Spleen (tissue), 11 donors: ENCODE measurements around the gene MAGI2. TPM values are rescaled to one million over a fixed set of nuclear protein-coding genes. Genes with fewer than 3 reads are reported as not detected.

Experiments
- DNase-seq: peaks from one replicate; pipeline ENCODE4 v3.0.0-alpha.2; 2020
- H3K27ac ChIP-seq, 8 donors: fragments of 200-600 bp; sonication (generic) in 7 of 8; 1 replicate in 4 of 8; 2 replicates in 4 of 8; pipeline versions ENCODE4 v1.5.0 to v1.8.0; 2016 to 2021; ENCODE audit warnings: inconsistent platforms in 4 of 8, mild to moderate bottlenecking in 4 of 8, moderate library complexity in 1 of 8
- H3K27me3 ChIP-seq, 7 donors: fragments of 200-600 bp; sonication (generic) in 6 of 7; replicated peaks in 1 of 7; 1 replicate in 4 of 7; 2 replicates in 3 of 7; pipeline versions ENCODE4 v1.5.0 to v1.8.0; 2016 to 2021; ENCODE audit warnings: inconsistent platforms in 3 of 7, mild to moderate bottlenecking in 1 of 7
- H3K36me3 ChIP-seq, 6 donors: fragments of 200-600 bp; sonication (generic) in 5 of 6; 1 replicate in 4 of 6; 2 replicates in 2 of 6; pipeline versions ENCODE4 v1.5.0 to v1.8.0; 2016 to 2021; ENCODE audit warnings: inconsistent platforms in 2 of 6
- H3K4me1 ChIP-seq, 6 donors: fragments of 200-600 bp; sonication (generic) in 5 of 6; 1 replicate in 3 of 6; 2 replicates in 3 of 6; pipeline versions ENCODE4 v1.5.0 to v1.8.0; 2016 to 2021; ENCODE audit warnings: inconsistent platforms in 3 of 6
- H3K4me3 ChIP-seq, 8 donors: fragments of 200-600 bp; sonication (generic) in 7 of 8; 1 replicate in 4 of 8; 2 replicates in 4 of 8; pipeline versions ENCODE4 v1.5.0 to v1.8.0; 2016 to 2021; ENCODE audit warnings: inconsistent platforms in 4 of 8, mild to moderate bottlenecking in 4 of 8, moderate library complexity in 2 of 8
- H3K9me3 ChIP-seq, 8 donors: fragments of 200-600 bp; sonication (generic) in 7 of 8; 1 replicate in 4 of 8; 2 replicates in 4 of 8; pipeline versions ENCODE4 v1.5.0 to v1.8.0; 2016 to 2021; ENCODE audit warnings: inconsistent platforms in 4 of 8
- POLR2A ChIP-seq, 3 donors: fragments of 450-650 bp; IDR thresholded peaks; one replicate each; pipeline ENCODE4 v1.5.1; 2017; ENCODE audit warnings: antibody characterized with exemption in 3 of 3, mild to moderate bottlenecking in 1 of 3
- POLR2AphosphoS5 ChIP-seq, 3 donors: sonication (generic); formaldehyde crosslinking; IDR thresholded peaks; one replicate each; pipeline ENCODE4 v1.5.1; 2017; ENCODE audit warnings: antibody characterized with exemption in 3 of 3
- WGBS, 5 donors: extraction: QIAGEN DNeasy Blood & Tissue Kit in 3 of 5; methylation state at CpG; one replicate each; pipeline versions ENCODE4 v1.1.5 to v1.1.7; 2013 to 2018; 5-methylcytosine and 5-hydroxymethylcytosine counted together
- intact Hi-C: fragments of 100-400 bp; cut with DNase I; formaldehyde crosslinking; loops from one replicate; pipeline ENCODE4 v1.15.0; 2023; ENCODE audit warnings: low total_unique reads
- polyA plus RNA-seq, 3 donors: library from polyadenylated mRNA; stranded (reverse); fragments of 200-250 nt; gene quantifications; one replicate each; pipeline ENCODE4 v1.2.1, GENCODE V29; 2013
- total RNA-seq, 7 donors: library from RNA; depleted of rRNA in 3 of 7; stranded (reverse); fragments of >200 nt in 3 of 7; fragmentation: NEBNext Ultra II Directional in 4 of 7; extraction: Animal tissue kit (Norgen Biotek cat#: 25700) in 4 of 7; gene quantifications; one replicate each; pipeline versions ENCODE4 v1.1.0 to v1.2.1, GENCODE V29; 2016 to 2021
- TF ChIP-seq, protein P1 (sequence below), 11 experiments: fragments of 200-600 bp in 7 of 11; fragments of 450-650 bp in 4 of 11; sonication (generic) in 4 of 11; IDR thresholded peaks in 8 of 11; conservative IDR thresholded peaks in 3 of 11; 1 replicate in 7 of 11; 2 replicates in 4 of 11; pipeline versions ENCODE4 v1.4.0 to v1.8.0; 2016 to 2021; ENCODE audit warnings: antibody characterized with exemption in 11 of 11, inconsistent platforms in 4 of 11, mild to moderate bottlenecking in 1 of 11
- donor health status: healthy with polysubstance abuse.
- donor health status: DM: no; HTN: no; CAD: no; lungs with moderate emphysema.
- donor health status: DM: no; HTN: no; CAD: no.
- donor health status: Bipolar disorder and iron deficiency.
- donor health status: healthy.
- donor health status: DM: no; HTN: no; CAD: no.
- donor health status: DM: yes; HTN: yes; CAD: no.

The MAGI2 gene
- total and polyA plus RNA-seq, 10 donors: 0.74 to 18.1 (median 11.1) TPM

DNA sequence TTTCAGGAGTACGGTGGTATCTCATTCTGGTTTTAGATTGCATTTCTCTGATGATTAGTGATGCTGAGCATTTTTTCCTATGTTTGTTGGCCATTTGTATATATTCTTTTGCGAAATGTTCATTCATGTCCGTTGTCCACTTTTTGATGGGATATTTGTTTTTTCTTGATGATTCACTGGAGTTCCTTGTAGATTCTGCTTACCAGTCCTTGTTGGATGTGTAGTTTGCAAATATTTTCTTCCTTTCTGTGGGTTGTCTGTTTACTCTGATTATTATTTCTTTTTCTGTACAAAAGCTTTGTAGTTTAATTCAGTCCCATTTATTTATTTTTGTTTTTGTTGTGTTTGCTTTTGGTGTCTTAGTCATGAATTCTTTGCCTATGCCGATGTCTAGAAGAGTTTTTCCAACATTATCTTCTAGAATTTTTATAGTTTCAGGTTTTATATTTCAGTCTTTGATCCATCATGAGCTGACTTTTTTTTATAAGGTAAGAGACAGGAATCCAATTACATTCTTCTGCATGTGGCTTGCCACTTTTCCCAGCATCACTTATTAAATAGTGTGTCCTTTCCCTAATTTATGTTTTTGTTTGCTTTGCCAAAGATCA is 320.5 kb downstream of the MAGI2 start:
- intact Hi-C loops: no loop called here
- 90 to 93% (median 92%) methylated on average over 4 of the region's 4 CpGs for WGBS, 5 donors
- H3K9me3 ChIP-seq: peaks cover 0 to 10% (median 0%) of the 10 kb centered on the region in 8 donors

GRCh38 chr7:79130715-79131114 is 322.8 kb downstream of the MAGI2 start:
- intact Hi-C loops: no loop called here
- Histone ChIP-seq H3K4me3 (no peak overlapping the region), H3K27me3 (no peaks in the 10 kb centered on the region), H3K9me3 (peaks cover 0 to 9% (median 0%) of the 10 kb centered on the region in 8 donors), H3K27ac (no peak overlapping the region), H3K36me3 (no peaks in the 10 kb centered on the region), H3K4me1 (no peaks in the 10 kb centered on the region)
- DNase-seq: no peak
- 86 to 100% (median 90%) methylated on average over 1 of the region's 1 CpG for WGBS, 5 donors
- TF ChIP-seq, protein P1, sequence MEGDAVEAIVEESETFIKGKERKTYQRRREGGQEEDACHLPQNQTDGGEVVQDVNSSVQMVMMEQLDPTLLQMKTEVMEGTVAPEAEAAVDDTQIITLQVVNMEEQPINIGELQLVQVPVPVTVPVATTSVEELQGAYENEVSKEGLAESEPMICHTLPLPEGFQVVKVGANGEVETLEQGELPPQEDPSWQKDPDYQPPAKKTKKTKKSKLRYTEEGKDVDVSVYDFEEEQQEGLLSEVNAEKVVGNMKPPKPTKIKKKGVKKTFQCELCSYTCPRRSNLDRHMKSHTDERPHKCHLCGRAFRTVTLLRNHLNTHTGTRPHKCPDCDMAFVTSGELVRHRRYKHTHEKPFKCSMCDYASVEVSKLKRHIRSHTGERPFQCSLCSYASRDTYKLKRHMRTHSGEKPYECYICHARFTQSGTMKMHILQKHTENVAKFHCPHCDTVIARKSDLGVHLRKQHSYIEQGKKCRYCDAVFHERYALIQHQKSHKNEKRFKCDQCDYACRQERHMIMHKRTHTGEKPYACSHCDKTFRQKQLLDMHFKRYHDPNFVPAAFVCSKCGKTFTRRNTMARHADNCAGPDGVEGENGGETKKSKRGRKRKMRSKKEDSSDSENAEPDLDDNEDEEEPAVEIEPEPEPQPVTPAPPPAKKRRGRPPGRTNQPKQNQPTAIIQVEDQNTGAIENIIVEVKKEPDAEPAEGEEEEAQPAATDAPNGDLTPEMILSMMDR (IDR thresholded peaks at IDR 0.05 in 8 of 11, conservative IDR thresholded peaks at IDR 0.05 in 3 of 11): no peak

More for the DNA sequence above, 320.5 kb downstream of the MAGI2 start:
- no peak for TF ChIP-seq POLR2AphosphoS5 (IDR thresholded peaks at IDR 0.05)
- no peak for TF ChIP-seq POLR2A (IDR thresholded peaks at IDR 0.05)
- TF ChIP-seq, protein P1 (IDR thresholded peaks at IDR 0.05 in 8 of 11, conservative IDR thresholded peaks at IDR 0.05 in 3 of 11): no peak
- DNase-seq: no peak
- Histone ChIP-seq H3K4me3 (no peak overlapping the region), H3K27ac (no peak overlapping the region), H3K27me3 (no peaks in the 10 kb centered on the region), H3K4me1 (no peaks in the 10 kb centered on the region), H3K36me3 (no peaks in the 10 kb centered on the region)

GRCh38 chr7:79124331-79124730 is 329.1 kb downstream of the MAGI2 start:
- TF ChIP-seq POLR2A (IDR thresholded peaks at IDR 0.05) (no peak), POLR2AphosphoS5 (IDR thresholded peaks at IDR 0.05) (no peak)
- TF ChIP-seq, protein P1 (IDR thresholded peaks at IDR 0.05 in 8 of 11, conservative IDR thresholded peaks at IDR 0.05 in 3 of 11): no peak
- Histone ChIP-seq H3K4me1 (no peaks in the 10 kb centered on the region), H3K9me3 (peaks cover 0 to 9% (median 0%) of the 10 kb centered on the region in 8 donors), H3K4me3 (no peak overlapping the region), H3K27ac (no peak overlapping the region), H3K36me3 (no peaks in the 10 kb centered on the region), H3K27me3 (no peaks in the 10 kb centered on the region)
- no peak for DNase-seq
- WGBS, 5 donors: 87 to 96% (median 94%) methylated on average over 2 of the region's 2 CpGs
- intact Hi-C loops: no loop called here

GRCh38 chr7:79118143-79118542 is 335.3 kb downstream of the MAGI2 start:
- no peak for DNase-seq
- Histone ChIP-seq H3K4me1 (no peaks in the 10 kb centered on the region), H3K9me3 (no peaks in the 10 kb centered on the region), H3K4me3 (no peak overlapping the region), H3K27me3 (no peaks in the 10 kb centered on the region), H3K27ac (no peak overlapping the region), H3K36me3 (no peaks in the 10 kb centered on the region)
- intact Hi-C loops: no loop called here
- TF ChIP-seq, protein P1 (IDR thresholded peaks at IDR 0.05 in 8 of 11, conservative IDR thresholded peaks at IDR 0.05 in 3 of 11): no peak
- TF ChIP-seq POLR2AphosphoS5 (IDR thresholded peaks at IDR 0.05) (no peak), POLR2A (IDR thresholded peaks at IDR 0.05) (no peak)
- 0 to 8% (median 4%) methylated on average over 1 of the region's 1 CpG for WGBS, 5 donors
